HFF-Myc (cell line): Measurements from ENCODE around the gene OSR1.

Experiments
- DNase-seq: peaks from one replicate; pipeline ENCODE4 v3.0.0-alpha.2; 2011; ENCODE audit warnings: low read depth; ENCODE audit errors: extremely low read depth
- H3K4me3 ChIP-seq: replicated peaks from 2 replicates; pipeline ENCODE4 v1.5.1; 2011; ENCODE audit warnings: low read depth, mild to moderate bottlenecking, control low read depth, low read length
- CTCF ChIP-seq: IDR thresholded peaks from 2 replicates; pipeline ENCODE4 v1.5.1; 2012; ENCODE audit warnings: mild to moderate bottlenecking, low read depth, low read length, control low read depth; ENCODE audit errors: missing control alignments

The OSR1 gene

DNA sequence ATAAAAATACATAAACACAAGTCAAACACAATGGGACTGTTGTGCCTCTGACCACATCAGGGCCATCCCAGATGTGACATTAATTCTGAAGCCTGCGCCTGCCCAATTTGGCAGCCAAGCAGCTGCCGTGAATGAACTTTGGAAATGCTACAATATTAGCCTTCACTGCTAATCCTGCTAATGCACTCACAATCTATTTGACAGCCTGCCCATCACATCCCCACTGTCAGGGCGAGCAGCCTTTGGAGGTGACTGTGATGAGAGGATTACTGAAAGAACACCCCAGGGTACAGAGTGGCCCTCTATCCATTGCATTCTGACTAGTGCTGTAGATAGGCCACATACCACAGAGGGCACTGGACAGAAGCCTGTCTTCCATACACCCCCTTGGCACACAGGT is 21.6 kb downstream of the OSR1 start:
- H3K4me3 ChIP-seq: no peak overlapping the region
- TF ChIP-seq CTCF: no peak
- DNase-seq: no peak

DNA sequence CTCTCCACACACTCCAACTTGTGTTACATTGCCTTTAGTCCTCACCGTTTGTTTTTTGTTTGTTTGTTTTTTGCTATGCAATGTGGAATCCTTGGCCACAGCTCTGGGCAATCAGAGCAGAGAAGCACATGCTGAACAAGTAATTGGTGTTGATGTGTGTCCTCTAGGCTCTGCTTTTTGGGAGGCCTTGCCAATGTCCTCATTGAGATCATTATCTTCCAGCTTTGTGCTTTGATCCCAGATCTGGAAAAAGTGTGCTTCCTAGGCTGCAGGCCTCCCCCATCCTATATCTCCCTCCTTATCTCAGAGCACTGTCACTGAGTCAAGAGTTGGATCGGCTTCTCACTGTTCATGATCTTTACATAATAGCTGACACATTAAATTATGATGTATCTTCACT is 25.9 kb downstream of the OSR1 start:
- no peak for TF ChIP-seq CTCF
- no peak for DNase-seq
- H3K4me3 ChIP-seq: no peak overlapping the region

DNA sequence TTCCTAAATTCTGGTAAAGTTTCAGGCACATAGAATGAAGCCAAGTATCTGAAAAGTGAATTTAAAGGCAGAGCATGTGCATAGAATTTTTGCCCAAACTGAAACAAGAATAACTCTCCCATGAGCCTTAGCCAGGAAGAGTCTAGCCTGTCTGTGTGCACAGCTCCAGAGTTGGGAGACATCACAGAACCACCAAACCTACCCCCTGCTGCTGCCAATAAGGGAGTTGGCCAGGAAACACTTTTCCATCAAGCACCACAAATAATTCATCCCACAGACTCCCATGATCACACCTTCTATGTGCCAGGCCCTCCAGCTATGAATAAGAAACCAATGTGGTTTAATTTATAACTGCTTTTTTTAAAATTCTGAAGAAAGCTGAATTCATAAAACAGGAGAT is 27.0 kb downstream of the OSR1 start:
- no peak overlapping the region for H3K4me3 ChIP-seq
- no peak for TF ChIP-seq CTCF
- DNase-seq: no peak

DNA sequence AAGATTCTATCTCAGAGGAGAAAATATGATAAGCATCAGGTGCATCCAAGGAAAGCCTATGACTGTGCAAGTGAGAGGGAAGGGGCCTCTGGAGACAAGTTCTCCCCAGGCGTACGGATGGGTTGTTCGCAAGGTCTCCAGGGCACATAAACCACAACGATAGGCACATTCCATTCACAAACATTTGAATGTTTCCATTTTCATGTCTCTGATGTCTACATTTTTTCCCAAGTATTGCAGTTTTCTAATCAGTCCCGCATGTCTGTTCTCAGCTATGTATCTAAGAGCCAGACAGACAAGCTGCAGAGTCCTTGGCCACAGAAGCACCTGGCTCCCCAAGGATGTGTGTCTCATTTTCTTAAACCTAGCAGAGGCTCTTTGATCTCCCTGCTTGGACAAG is 28.0 kb downstream of the OSR1 start:
- TF ChIP-seq CTCF: no peak
- no peak overlapping the region for H3K4me3 ChIP-seq
- no peak for DNase-seq

GRCh38 chr2:19329445-19329844 is 29.0 kb downstream of the OSR1 start:
- TF ChIP-seq CTCF: no peak
- DNase-seq: no peak
- no peak overlapping the region for H3K4me3 ChIP-seq

- TF ChIP-seq CTCF: no peak
Measured at GRCh38 chr2:19327496-19327895, 30.9 kb downstream of the OSR1 start.

DNA sequence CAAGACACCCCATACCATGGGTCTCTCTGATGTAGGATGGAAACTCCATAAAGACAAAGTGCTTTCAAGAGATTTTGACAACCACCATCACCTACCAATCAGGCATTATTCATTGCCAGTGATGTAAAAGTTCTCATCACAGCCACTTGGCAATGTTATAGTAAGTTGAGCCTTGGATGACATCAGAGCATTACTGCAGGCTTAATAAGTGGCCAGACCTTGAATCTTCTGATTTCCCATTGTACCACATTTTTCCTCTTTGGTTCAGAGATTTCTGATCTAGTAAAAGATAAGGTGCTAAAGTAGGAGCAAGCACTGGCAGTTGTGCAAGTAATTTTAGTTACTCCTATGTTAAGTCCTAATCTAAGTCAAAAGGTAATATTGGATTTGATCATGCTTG is 36.5 kb downstream of the OSR1 start:
- no peak overlapping the region for H3K4me3 ChIP-seq
- DNase-seq: no peak
- no peak for TF ChIP-seq CTCF

More at GRCh38 chr2:19327496-19327895, 30.9 kb downstream of the OSR1 start:
- H3K4me3 ChIP-seq: no peak overlapping the region
- DNase-seq: no peak
